SK-N-SH treated with all-trans-retinoic acid at 6 μM for 48 hours (cell line): Measurements from ENCODE around the gene THTPA.

Source experiments
- ARNTL ChIP-seq: fragments of 450-650 bp; formaldehyde crosslinking; IDR thresholded peaks from 2 replicates; pipeline ENCODE4 v1.5.0; 2020; ENCODE audit warnings: low read depth, mild to moderate bottlenecking, moderate library complexity, borderline replicate concordance
- ISL1 ChIP-seq: fragments of 250-450 bp; sonication (Bioruptor Pico); IDR thresholded peaks from 2 replicates; pipeline ENCODE4 v2.1.2; 2022; ENCODE audit warnings: mild to moderate bottlenecking, moderate library complexity
- PATZ1 ChIP-seq: fragments of 250-450 bp; sonication (Bioruptor Pico); IDR thresholded peaks from 2 replicates; pipeline ENCODE4 v1.8.0; 2020; ENCODE audit warnings: mild to moderate bottlenecking, moderate library complexity, borderline replicate concordance
- PPARA ChIP-seq: fragments of 250-450 bp; sonication (Bioruptor Pico); IDR thresholded peaks from 2 replicates; pipeline ENCODE4 v1.5.0; 2020; ENCODE audit warnings: mild to moderate bottlenecking, borderline replicate concordance
- RARB ChIP-seq: fragments of 250-450 bp; sonication (Bioruptor Pico); IDR thresholded peaks from 2 replicates; pipeline ENCODE4 v1.8.0; 2021; ENCODE audit warnings: mild to moderate bottlenecking, moderate library complexity
- TSHZ2 ChIP-seq: fragments of 250-450 bp; sonication (Bioruptor Pico); IDR thresholded peaks from 2 replicates; pipeline ENCODE4 v1.5.0; 2020; ENCODE audit warnings: mild to moderate bottlenecking, moderate library complexity
- ZFP3 ChIP-seq: fragments of 250-450 bp; sonication (Bioruptor Pico); IDR thresholded peaks from 2 replicates; pipeline ENCODE4 v1.5.0; 2020; ENCODE audit warnings: mild to moderate bottlenecking, moderate library complexity
- ZFP30 ChIP-seq: fragments of 450-650 bp; formaldehyde crosslinking; IDR thresholded peaks from 2 replicates; pipeline ENCODE4 v1.5.0; 2022; ENCODE audit warnings: mild to moderate bottlenecking, moderate library complexity
- ZNF70 ChIP-seq: fragments of 450-650 bp; formaldehyde crosslinking; IDR thresholded peaks from 2 replicates; pipeline ENCODE4 v1.5.0; 2020; ENCODE audit warnings: mild to moderate bottlenecking, moderate library complexity

GRCh38 chr14:23570806-23571483 is 14.9 kb downstream of the THTPA start:
- TF ChIP-seq PPARA (CRISPR knock-in tag) (no peak), TSHZ2 (no peak), ISL1 (CRISPR knock-in tag) (no peak), ZNF70 (CRISPR knock-in tag) (no peak), ZFP30 (CRISPR knock-in tag) (no peak), ZFP3 (CRISPR knock-in tag) (no peak), RARB (CRISPR knock-in tag) (no peak), PATZ1 (CRISPR knock-in tag) (no peak), ARNTL (CRISPR knock-in tag) (no peak)
